Stimulated activated CD8-positive, alpha-beta memory T cell treated with anti-CD3 and anti-CD28 coated beads, Interleukin-4, amount 100 ng/mL, for 48 hours (primary cell): ENCODE data around the gene VTN.

Experiments used
- DNase-seq: peaks from one replicate; pipeline ENCODE4 v3.0.0-alpha.2; 2020

Gene VTN

DNA sequence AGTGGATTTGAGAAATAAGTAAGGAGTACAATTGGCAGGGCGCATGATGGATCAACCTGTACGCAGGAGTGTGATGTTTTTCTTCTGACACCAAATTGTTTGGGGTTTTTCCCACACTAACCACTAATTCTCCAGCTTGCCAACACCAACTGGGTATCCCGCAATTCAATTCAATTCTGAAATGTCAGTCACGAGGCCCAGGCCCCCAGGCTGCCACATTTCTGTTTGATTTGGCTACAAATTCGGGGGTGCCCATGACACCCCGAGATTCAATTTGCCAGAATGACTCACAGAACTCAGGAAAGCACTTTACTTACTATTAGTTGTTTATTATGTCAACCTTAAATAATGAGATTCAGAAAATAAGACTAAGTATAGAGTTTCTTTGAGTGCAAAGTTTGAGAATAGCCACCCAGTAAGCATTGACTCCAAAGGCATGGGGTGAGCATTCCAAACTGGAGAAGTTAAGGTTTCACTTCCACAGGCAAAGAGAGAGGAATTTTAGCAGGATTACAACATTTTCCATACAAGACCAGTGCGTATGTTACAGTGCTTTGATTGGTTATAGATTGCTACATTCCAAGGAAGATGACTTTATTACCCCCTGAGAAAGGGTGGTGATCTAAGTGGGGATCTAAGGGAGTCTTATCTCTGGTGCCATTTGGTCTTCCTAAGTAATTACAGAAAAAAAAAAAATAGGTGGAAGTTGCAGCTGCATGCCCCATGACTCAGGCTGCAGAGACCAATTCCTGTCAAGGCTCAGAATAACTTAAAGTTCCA is 24.4 kb upstream of the VTN start:
- DNase-seq: no peak

DNA sequence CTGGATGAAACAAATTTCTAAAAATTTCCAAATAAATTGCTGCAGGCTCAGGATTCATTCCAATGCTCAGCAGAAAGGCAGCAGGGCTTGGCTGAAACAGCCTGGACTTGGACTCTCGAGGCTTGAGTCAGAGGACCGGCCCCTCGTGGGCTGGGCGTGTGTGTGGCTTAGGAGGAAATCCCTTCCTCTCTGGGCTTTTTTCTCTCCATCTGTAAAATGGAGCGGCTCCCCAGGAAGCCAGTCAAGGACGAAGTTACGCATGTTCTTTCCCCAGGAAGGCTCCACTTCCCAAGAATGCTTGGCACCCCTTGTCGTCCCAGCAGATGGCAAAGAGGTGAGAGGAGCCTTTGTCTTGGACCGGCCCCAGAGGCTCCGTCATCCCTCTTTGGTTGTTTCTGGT is 22.4 kb upstream of the VTN start:
- no peak for DNase-seq

DNA sequence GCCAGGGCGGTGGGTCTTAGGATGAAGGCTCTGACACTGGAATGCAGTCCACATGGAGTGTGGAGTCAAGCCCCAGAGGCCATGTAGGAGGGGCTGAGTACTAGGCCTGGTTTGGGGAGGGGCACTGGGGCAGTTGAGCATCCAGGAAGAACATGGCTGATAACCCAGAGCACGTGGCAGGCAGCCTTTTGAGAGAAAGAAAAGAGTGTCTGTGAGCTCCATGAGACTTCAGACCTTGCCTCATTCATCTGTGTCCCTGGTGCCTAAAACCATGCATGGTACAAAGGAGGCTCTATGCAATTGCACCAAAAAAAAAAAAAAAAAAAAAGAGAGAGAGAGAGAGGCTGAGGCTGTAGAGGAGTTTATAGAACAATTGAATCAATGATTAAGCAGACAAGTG is 21.3 kb upstream of the VTN start:
- DNase-seq: no peak

DNA sequence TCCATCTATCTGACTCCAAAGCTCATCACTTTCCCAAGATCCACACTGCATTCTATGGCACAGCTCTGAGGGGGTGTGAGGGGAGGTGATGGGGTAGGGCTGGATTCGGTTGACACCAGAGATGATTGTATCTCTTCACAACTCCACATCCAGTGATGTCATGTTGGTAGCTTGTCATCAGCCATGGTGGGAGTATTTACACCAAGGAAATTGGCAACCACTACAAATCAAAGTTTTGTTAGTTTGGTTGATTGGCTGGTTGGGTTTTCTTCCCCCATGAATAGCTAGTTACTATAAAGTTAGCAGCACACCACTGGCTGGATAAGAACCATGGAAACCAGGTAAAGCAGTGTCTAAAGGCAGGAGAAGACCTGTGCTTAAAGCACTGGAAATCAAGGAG is 20.9 kb upstream of the VTN start:
- no peak for DNase-seq

DNA sequence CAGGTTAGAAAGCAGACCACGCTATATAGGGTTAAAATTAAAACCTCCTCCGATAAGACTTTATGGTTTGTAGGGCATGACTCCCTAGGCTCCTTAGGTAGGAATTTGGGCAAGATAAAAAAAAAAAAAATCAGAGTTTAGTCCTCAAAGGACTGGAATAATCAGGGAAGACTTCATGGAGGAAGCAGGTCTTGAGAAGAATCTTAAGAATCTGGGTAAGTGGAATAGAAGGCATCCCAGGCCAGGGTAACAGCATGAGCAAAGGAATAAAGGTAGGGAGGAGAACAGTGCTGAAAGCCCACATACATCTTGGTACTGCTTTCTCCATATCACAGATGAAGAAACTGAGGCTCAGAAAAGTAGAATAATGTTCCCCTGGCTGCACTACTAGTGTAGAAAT is 20.5 kb upstream of the VTN start:
- DNase-seq: no peak

DNA sequence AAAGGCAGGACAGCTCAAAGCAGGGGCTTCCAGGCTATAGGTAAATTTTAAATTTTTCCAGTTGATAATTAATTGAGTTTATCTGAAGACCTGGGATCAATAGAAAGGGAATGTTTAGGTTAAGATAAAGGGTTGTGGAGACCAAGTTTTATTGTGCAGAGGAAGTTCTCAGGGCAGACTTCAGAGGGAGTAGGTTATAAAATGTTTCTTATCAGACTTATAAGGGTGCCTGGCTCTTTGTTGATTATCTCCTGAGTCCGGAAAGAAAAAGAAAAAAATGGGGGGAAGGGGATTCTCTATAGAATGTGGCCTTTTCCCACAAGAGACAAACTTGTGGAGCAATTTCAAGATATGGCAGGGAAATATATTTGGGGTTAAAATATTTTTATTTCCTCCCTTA is 20.0 kb upstream of the VTN start:
- DNase-seq: no peak

DNA sequence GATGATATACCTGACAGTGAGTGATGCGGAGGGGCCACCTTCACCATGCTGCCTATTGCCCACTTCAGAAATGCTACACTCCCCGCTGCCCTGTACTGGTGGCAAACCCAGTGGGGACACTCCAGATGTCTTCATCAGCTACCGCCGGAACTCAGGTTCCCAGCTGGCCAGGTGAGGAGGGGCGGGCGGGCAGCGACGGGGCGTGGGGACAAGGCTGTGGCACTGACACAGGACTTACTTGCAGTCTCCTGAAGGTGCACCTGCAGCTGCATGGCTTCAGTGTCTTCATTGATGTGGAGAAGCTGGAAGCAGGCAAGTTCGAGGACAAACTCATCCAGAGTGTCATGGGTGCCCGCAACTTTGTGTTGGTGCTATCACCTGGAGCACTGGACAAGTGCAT is 18.0 kb upstream of the VTN start:
- DNase-seq: no peak

DNA sequence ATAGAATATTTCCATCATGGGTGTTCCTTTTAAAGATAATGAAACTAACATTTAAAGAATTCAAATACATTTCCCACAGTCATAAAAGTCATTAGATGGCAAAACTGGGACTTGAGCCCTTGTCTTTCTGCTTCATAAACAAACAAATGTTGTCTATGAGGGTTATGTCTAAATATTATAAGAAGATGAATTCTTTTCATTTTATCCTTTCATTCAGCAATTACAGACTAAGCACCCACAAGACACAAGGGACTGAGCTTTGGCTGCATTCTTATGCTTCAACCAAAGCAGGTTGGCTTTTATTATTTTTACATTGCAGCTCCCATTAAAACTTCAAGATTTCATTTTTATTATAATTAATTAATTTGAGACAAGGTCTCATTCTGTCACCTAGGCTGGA is 16.3 kb upstream of the VTN start:
- no peak for DNase-seq

DNA sequence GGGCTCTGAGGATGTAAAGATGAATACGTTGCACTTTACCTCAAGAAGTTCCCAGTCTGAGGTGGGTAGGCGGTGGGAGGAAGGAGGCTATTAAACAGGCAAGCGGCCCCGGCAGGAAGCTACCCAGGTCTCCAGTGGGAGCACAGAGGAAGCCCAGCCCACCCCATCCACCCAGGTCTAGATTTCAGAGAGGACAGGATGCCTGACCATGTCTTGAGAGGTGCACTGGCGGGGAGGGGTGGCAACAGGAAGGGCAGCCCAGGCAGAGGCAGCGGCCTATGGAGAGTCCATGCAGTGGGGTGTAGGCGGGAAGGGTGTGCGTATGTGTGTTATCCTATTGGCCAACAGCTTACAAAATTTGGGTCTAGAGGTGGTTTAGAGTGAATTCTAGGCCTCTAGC is 15.3 kb upstream of the VTN start:
- peak; percentile 44 for DNase-seq

DNA sequence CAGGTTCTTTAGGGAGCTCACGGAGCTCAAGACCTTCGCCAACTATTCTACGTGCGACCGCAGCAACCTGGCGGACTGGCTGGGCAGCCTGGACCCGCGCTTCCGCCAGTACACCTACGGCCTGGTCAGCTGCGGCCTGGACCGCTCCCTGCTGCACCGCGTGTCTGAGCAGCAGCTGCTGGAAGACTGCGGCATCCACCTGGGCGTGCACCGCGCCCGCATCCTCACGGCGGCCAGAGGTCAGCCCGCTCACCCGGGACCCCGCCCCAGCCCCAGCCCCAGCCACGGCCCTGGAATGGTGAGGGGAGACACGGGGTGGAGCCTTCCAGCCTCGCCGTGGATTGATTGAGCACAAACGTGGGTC is 14.9 kb upstream of the VTN start:
- DNase-seq: no peak

DNA sequence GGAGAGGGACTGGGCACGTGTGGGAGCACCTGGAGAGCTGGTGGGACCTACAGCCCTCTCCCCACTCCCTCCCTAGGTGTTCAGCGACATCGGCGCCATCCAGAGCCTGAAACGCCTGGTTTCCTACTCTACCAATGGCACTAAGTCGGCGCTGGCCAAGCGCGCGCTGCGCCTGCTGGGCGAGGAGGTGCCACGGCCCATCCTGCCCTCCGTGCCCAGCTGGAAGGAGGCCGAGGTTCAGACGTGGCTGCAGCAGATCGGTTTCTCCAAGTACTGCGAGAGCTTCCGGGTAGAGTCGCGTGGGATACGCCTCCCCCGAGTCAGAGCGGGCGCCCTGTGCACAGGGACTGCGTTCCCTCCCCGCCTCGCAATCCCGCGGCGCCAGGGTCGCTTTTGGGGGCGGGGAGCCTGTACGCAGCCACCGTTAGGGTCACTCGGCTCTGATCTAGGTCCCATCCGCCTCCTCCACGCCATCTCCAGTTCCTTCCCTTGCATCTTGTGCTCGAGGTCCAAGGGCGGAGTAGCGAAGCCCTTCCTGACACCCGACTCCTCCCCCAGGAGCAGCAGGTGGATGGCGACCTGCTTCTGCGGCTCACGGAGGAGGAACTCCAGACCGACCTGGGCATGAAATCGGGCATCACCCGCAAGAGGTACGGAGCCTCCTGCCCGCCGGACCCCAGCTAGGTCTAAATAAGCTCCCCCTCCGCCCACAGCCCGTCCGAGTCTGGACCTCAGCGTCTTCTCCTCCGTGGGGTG is 14.4 kb upstream of the VTN start:
- peak; percentile 77 for DNase-seq

DNA sequence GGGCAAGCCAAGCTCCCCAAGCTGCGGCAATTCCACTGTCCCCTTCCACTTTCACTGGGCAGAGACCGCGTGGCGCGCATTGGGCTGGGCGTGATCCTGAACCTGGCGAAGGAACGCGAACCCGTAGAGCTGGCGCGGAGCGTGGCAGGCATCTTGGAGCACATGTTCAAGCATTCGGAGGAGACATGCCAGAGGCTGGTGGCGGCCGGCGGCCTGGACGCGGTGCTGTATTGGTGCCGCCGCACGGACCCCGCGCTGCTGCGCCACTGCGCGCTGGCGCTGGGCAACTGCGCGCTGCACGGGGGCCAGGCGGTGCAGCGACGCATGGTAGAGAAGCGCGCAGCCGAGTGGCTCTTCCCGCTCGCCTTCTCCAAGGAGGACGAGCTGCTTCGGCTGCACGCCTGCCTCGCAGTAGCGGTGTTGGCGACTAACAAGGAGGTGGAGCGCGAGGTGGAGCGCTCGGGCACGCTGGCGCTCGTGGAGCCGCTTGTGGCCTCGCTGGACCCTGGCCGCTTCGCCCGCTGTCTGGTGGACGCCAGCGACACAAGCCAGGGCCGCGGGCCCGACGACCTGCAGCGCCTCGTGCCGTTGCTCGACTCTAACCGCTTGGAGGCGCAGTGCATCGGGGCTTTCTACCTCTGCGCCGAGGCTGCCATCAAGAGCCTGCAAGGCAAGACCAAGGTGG is 11.2 kb upstream of the VTN start:
- DNase-seq: peak; percentile 49

DNA sequence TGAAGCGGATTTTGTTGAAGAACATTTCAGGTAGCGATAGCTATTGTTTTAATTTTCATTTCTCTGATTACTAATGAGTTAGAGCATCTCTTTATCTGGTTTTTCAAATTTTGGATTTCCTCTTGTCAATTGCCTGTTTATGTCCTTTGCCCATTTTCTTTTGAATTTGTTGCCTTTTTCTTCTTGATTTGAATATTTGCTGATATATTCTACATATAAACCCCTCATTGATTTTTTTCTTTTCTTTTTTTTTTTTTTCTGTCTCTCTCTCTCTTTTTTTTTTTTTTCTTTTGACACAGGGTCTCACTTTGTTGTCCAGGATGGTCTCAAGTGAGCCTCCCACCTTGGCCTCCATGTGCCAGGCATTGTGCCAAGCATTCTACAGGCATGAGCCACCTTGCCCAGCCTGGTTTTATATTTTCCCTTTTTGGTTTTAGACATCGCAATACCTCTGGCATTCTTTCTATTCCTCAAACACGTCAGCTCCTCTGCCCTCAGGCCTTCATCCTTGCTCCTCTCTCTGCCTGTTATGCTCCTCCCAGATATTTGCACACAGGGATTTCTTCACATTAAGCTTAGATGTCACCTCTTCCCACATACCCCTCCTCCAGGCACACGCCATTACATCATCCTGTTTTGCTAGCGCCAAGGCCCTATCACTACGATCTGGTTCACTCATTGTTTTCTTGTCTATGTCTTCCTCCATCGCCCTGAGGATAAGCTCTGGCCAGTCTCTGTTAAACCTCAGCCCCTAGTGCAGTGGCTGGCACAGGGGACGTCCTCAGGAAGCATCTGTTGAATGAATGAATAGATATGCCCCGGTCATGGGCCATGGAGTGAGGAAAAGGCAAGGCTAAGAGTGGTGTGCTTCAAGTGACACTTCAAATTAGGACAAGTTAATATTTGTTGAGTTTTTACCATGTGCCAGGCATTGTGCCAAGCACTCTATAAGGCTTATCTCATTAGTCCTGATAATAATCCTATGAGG is 10.0 kb upstream of the VTN start:
- no peak for DNase-seq

DNA sequence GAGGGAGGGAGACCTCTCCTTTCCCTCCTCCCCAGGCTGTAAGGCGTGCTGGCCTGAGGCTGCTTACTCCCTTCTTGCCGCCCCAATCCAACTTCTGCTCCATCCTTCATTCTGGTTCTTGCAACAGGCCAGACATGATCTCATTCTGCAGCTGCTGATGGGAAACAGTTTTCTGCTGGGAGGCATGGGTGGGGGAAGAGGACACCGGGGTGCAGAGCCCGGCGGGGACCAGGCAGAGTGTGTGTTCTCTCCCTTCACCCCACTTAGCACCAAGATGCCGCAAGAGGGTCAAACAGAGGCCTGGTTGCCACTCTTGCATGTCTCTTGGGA is 2.8 kb upstream of the VTN start:
- no peak for DNase-seq

DNA sequence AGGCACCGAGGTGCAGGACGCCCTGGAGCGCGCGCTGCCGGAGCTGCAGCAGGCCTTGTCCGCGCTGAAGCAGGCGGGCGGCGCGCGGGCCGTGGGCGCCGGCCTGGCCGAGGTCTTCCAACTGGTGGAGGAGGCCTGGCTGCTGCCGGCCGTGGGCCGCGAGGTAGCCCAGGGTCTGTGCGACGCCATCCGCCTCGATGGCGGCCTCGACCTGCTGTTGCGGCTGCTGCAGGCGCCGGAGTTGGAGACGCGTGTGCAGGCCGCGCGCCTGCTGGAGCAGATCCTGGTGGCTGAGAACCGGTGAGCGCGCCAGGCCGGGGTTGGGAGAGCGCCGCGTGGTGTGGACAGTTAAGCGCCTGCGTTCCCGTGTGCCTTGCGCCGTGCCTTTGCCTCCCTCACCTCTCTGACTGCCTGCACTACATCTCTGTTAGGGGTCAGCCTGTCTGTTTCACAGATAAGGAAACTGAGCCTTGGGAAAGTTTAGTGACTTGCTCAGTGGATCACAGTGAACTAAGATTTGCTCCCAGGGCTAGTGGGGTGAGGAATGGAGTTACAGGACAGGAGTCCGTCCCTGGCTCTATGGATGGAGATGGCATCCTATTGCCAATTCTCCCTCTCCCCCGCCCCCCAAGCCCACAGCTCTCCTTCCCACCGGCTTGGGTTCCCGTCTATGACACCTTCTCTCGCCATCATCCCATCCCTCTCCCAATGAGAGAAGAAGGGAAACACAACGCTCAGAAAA is 2.3 kb upstream of the VTN start:
- peak; percentile 57 for DNase-seq

DNA sequence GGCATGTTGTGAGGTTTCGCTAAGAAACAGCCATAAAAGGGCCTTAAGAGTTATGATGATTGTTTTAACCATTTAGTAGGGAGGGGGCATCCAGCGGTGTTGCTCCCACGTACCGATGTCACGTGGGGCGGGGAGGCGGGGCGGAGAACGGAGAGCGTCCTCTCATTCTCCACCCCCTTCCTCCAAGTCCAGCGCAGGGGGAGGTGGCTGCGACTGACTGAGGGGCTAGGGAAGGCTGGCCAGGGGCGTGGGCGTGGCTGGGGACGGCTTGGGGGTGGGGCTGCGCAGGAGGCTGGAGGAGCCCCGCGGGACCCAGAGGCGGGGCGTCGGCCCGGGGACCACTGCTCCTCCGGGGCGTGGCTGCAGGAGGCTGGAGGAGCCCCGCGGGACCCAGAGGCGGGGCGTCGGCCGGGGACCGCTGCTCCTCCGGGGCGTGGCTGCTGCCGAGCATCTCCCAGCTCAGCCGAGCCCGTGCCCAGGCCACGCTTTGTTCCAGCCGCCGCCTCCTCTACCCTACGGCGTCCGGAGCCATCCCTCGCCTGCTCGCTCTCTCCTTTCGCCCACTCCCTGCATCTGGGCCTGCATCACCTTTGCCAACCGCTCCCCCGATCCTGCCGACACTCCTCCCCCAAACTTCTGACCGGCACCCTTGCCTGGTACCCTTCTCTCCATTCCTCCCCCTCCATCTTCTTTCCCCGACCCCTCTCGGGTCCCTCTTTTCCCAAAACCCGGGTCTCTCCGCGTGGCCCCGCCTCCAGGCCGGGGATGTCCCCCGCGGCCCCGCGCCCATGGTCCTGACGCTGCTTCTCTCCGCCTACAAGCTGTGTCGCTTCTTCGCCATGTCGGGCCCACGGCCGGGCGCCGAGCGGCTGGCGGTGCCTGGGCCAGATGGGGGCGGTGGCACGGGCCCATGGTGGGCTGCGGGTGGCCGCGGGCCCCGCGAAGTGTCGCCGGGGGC is 1.4 kb upstream of the VTN start, which contains the start of gene SARM1:
Gene SARM1 (plus strand): TSS at position 450 of the 958 bp plus-strand sequence. CDS start 339 bp downstream, at position 789.
- peak; percentile 94 for DNase-seq

DNA sequence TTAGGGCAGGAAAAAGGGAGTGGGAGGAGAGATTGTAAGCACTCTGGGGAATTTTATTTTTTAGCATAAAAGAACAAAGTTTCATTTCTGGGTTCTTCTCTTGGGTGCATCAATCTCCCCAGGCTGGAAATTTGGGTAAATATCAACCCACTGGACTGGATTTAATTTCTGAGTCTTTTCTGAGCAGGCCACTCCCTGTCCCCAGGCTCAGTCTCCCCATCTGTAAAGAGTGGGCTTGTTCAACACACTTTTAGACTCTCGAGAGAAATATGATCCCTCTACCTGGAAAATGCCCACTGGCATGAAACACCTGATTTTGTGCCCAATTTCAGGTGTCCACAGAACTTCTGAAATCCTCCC is 617 bp upstream of the VTN start:
- DNase-seq: no peak

DNA sequence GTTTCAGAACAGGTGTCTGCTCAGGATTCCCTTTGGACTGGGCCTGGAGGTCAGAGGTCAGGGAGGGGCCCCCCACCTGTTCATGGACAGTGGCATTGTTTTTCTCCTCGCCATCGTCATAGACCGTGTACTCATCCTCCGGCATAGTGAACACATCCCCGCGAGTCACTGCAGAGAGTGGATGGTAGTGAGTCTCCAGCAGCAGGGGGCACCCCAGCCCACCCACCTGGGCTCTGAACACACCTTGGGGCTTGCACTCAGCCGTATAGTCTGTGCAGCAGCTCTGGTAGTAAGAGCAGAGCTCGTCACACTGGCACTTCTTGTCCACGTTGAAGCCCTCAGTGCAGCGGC is 448 bp downstream of the VTN start:
- DNase-seq: no peak

DNA sequence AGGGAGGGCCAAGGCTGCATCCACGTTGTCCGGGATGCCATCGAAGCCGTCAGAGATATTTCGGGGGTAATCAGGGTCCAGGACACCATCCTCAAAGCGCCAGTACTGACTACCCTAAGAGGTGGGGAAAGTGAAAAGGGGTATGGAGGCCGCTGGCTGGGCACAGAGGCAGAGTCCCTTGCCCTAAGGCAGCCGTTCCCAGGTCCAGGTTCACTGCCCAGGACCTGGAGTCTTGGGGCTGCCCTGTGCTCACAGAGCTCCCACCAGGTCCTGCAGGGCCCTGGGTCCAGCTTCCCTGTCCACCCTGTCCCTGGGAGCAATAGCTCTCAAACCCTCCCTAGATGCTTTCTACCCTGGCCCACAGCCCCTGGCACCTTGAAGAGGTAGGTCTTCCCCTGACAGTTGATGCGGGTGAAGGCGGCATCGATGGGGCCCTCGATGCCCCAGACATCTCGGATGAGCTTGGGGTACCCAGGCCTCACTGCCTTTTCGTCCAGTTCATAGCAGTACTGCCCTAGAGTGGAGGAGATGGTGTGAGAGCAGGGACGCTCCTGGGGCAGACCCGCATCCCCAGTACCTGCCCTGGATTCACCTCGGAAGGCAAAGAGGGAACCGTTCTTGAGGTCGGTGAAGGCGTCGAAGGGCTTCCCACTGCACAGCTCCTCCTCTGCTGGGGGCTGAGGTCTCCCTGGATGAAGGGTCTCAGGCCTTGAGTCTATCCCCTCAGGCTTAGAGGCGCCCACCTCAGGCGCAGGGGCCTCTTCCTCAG is 1.0 kb downstream of the VTN start:
- DNase-seq: no peak

DNA sequence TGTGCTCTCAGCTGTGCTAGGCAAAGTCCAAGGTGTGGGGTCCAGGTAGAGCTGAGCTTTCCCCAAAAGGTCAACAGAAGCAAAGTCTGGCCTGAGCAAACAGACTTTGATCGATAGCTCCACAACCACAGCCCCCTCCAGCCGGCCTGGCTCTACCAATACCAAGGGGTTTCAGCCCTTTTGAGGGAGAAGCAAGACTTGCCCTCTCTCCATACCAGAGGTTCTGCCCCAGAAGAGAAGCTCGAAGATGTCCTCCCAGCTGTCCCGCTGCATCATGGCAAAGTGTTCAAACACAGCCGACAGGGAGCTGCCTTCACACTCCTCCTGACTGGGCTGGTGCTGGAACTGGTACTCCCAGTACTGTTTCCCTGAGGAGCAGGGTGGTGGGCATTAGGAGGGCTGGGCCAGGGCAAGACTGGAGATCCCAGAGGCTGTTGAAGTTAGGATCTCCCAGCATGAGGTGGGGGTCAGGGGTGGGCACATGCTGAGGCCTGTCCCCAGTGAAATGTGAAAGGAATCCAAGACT is 1.7 kb downstream of the VTN start:
- no peak for DNase-seq
